T-cell (primary cell): ENCODE data around the gene NYAP2. TPM values are rescaled to one million over a fixed set of nuclear protein-coding genes. Genes with fewer than 3 reads are reported as not detected.

ENCODE experiments used
- ATAC-seq, 4 experiments: fragments of 200-7000 bp in 3 of 4; fragments of 150-1000 bp in 1 of 4; cut with Tn5 transposase; replicated peaks in 1 of 4; 1 replicate in 3 of 4; 2 replicates in 1 of 4; pipeline ENCODE4 v1.10.0; 2021; ENCODE audit warnings: moderate library complexity in 3 of 4, mild to moderate bottlenecking in 2 of 4, moderate number of reproducible peaks in 1 of 4
- CTCF ChIA-PET, 2 donors: fragments of 300-600 bp; sonication (Branson Sonifier 250); formaldehyde crosslinking; loops; one replicate each; lab custom pipeline; 2022; ENCODE audit warnings: antibody characterized with exemption in 2 of 2; lab: Charles Lee
- POLR2A ChIA-PET, 2 donors: fragments of 300-600 bp; sonication (Branson Sonifier 250); formaldehyde crosslinking; loops; one replicate each; lab custom pipeline; 2022; ENCODE audit warnings: antibody characterized with exemption in 2 of 2; lab: Charles Lee
- DNase-seq, 35 experiments: peaks; one replicate each; pipeline versions ENCODE4 v3.0.0 to v3.0.0-alpha.2; 2013 to 2023
- H3K27ac ChIP-seq: one replicate; pipeline ENCODE4 v1.5.1; 2013; ENCODE audit warnings: low read length
- H3K27me3 ChIP-seq, 2 experiments: replicated peaks in 1 of 2; 1 replicate in 1 of 2; 2 replicates in 1 of 2; pipeline versions ENCODE4 v1.6.1 to v1.7.0; 2013; ENCODE audit warnings: low read length in 1 of 2, mixed read lengths in 1 of 2; ENCODE audit not compliant: control insufficient read depth in 2 of 2, insufficient read depth in 2 of 2; ENCODE audit errors: extremely low read depth in 1 of 2
- H3K36me3 ChIP-seq, 2 donors: 1 replicate in 1 of 2; 2 replicates in 1 of 2; pipeline versions ENCODE4 v1.6.1 to v1.7.0; 2013; ENCODE audit warnings: low read length in 1 of 2; ENCODE audit not compliant: control insufficient read depth in 2 of 2, insufficient read depth in 1 of 2; ENCODE audit errors: extremely low read depth in 1 of 2
- H3K4me1 ChIP-seq, 2 experiments: 1 replicate in 1 of 2; 2 replicates in 1 of 2; pipeline versions ENCODE4 v1.6.1 to v1.7.0; 2013; ENCODE audit warnings: low read length in 2 of 2, mixed read lengths in 1 of 2; ENCODE audit not compliant: insufficient read depth in 2 of 2, control insufficient read depth in 1 of 2; ENCODE audit errors: extremely low read depth in 1 of 2
- H3K4me3 ChIP-seq, 2 donors: 1 replicate in 1 of 2; 2 replicates in 1 of 2; pipeline versions ENCODE4 v1.5.1 to v1.7.0; 2013; ENCODE audit warnings: mild to moderate bottlenecking in 2 of 2, low read length in 1 of 2, moderate library complexity in 1 of 2; ENCODE audit not compliant: control insufficient read depth in 1 of 2; ENCODE audit errors: extremely low read depth in 1 of 2
- H3K9me3 ChIP-seq: 2 replicates; pipeline ENCODE4 v1.7.0; 2013
- H3K27ac Mint-ChIP-seq, 2 donors: one replicate each; pipeline ENCODE4 v1.8.0; 2020 to 2021; ENCODE audit warnings: mild to moderate bottlenecking in 2 of 2, mixed read lengths in 2 of 2
- H3K27me3 Mint-ChIP-seq, 2 donors: one replicate each; pipeline ENCODE4 v1.8.0; 2021 to 2022; ENCODE audit warnings: mixed read lengths in 2 of 2
- H3K36me3 Mint-ChIP-seq: one replicate; pipeline ENCODE4 v1.8.0; 2021; ENCODE audit warnings: mixed read lengths
- H3K4me1 Mint-ChIP-seq, 3 donors: one replicate each; pipeline ENCODE4 v1.8.0; 2020 to 2022; ENCODE audit warnings: mixed read lengths in 3 of 3, mild to moderate bottlenecking in 1 of 3
- H3K4me3 Mint-ChIP-seq, 3 donors: one replicate each; pipeline ENCODE4 v1.8.0; 2020 to 2022; ENCODE audit warnings: mild to moderate bottlenecking in 3 of 3, mixed read lengths in 3 of 3, moderate library complexity in 3 of 3
- H3K9me3 Mint-ChIP-seq, 3 donors: one replicate each; pipeline ENCODE4 v1.8.0; 2020 to 2022; ENCODE audit warnings: mixed read lengths in 3 of 3
- WGBS: methylation state at CpG from one replicate; pipeline ENCODE4 v1.1.5; 2013; ENCODE audit warnings: missing lambda C conversion rate; ENCODE audit not compliant: insufficient coverage; 5-methylcytosine and 5-hydroxymethylcytosine counted together
- total RNA-seq, 35 experiments: library from RNA in 6 of 35; stranded (reverse) in 6 of 35; fragments of 120-200 nt in 1 of 35; gene quantifications; one replicate each; pipeline versions ENCODE4 v1.2.1 to v1.2.4 and lab custom pipeline; 2013 to 2026

NYAP2 gene
- total RNA-seq, 5 donors from 2014 or later (not counting 1 experiment from before 2014, with no cell fraction given) = 0.06 to 0.15 TPM; not detected in 3

GRCh38 chr2:225650041-225650440 lies 250.5 kb downstream of the NYAP2 start:
- Histone ChIP-seq H3K27me3 (no peaks in the 10 kb centered on the region), H3K9me3 (no peaks in the 10 kb centered on the region), H3K36me3 (no peaks in the 10 kb centered on the region), H3K4me3 (no peak overlapping the region), H3K27ac (no peak overlapping the region), H3K4me1 (no peaks in the 10 kb centered on the region)
- 90% methylated on average over 3 of the region's 8 CpGs for WGBS
- Mint-ChIP-seq H3K27ac (no peak overlapping the region), H3K9me3 (peaks cover 0 to 4% (median 0%) of the 10 kb centered on the region in 3 donors), H3K36me3 (no peaks in the 10 kb centered on the region), H3K27me3 (peaks cover 4 to 12% of the 10 kb centered on the region in 2 donors), H3K4me3 (no peak overlapping the region), H3K4me1 (no peaks in the 10 kb centered on the region)
- DNase-seq = no peak
- CTCF ChIA-PET = no interaction called here
- ATAC-seq = no peak
- POLR2A ChIA-PET = no interaction called here

- Mint-ChIP-seq H3K27me3 (peaks cover 22 to 25% of the 10 kb centered on the region in 2 donors), H3K9me3 (no peaks in the 10 kb centered on the region), H3K4me3 (no peak overlapping the region), H3K36me3 (no peaks in the 10 kb centered on the region), H3K27ac (no peak overlapping the region), H3K4me1 (no peaks in the 10 kb centered on the region)
- WGBS = 16% methylated on average over 5 of the region's 11 CpGs
- Histone ChIP-seq H3K4me1 (no peaks in the 10 kb centered on the region), H3K4me3 (no peak overlapping the region), H3K27me3 (peaks cover 0 to 2% of the 10 kb centered on the region in 2 experiments), H3K36me3 (no peaks in the 10 kb centered on the region), H3K9me3 (no peaks in the 10 kb centered on the region), H3K27ac (no peak overlapping the region)
- POLR2A ChIA-PET = interaction anchor here in 1 of 2 donors (0.6 kb wide), 1 partner anchor 862 kb away, joined by 10 read pairs; no protein-coding TSS in a partner anchor
- peak; percentile 15 to 82 (median 59) for DNase-seq
- peak; percentile 50 to 74 (median 62) for ATAC-seq
- CTCF ChIA-PET = interaction anchor here (0.6 to 1.9 kb wide), 21 partner anchors 9 to 1308 kb away, joined by 3 to 8 read pairs (median 4); no protein-coding TSS in a partner anchor
Measured at GRCh38 chr2:225660262-225661131, 261.0 kb downstream of the NYAP2 start.

- Mint-ChIP-seq H3K4me1 (no peaks in the 10 kb centered on the region), H3K36me3 (no peaks in the 10 kb centered on the region), H3K9me3 (no peaks in the 10 kb centered on the region), H3K27me3 (peaks cover 20 to 26% of the 10 kb centered on the region in 2 donors), H3K4me3 (no peak overlapping the region), H3K27ac (no peak overlapping the region)
- H3K4me3 ChIP-seq = no peak overlapping the region
- no peaks in the 10 kb centered on the region for H3K4me1 ChIP-seq
- POLR2A ChIA-PET = interaction anchor here in 1 of 2 donors (0.6 kb wide), 1 partner anchor 9 kb away, joined by 4 read pairs; no protein-coding TSS in a partner anchor
- peaks cover 0 to 2% of the 10 kb centered on the region in 2 experiments for H3K27me3 ChIP-seq
- no peaks in the 10 kb centered on the region for H3K9me3 ChIP-seq
- CTCF ChIA-PET = interaction anchor here (0.6 to 1.4 kb wide), 4 partner anchors 11 to 1324 kb away, joined by 3 to 5 read pairs (median 4); no protein-coding TSS in a partner anchor
- no peaks in the 10 kb centered on the region for H3K36me3 ChIP-seq
- ATAC-seq = no peak
- WGBS = 100% methylated on average over 1 of the region's 4 CpGs
- H3K27ac ChIP-seq = no peak overlapping the region
- no peak for DNase-seq
Measured at GRCh38 chr2:225662101-225662500, 262.6 kb downstream of the NYAP2 start.

GRCh38 chr2:225667445-225667844 lies 267.9 kb downstream of the NYAP2 start:
- Histone ChIP-seq H3K27ac (no peak overlapping the region), H3K36me3 (no peaks in the 10 kb centered on the region), H3K4me1 (no peaks in the 10 kb centered on the region), H3K9me3 (no peaks in the 10 kb centered on the region), H3K4me3 (no peak overlapping the region), H3K27me3 (no peaks in the 10 kb centered on the region)
- CTCF ChIA-PET = interaction anchor here in 1 of 2 donors (1.1 to 1.7 kb wide), 2 partner anchors 1135 to 1571 kb away, joined by 4 to 9 read pairs; no protein-coding TSS in a partner anchor
- no peak for ATAC-seq
- Mint-ChIP-seq H3K27me3 (peaks cover 13 to 22% of the 10 kb centered on the region in 2 donors), H3K36me3 (no peaks in the 10 kb centered on the region), H3K9me3 (no peaks in the 10 kb centered on the region), H3K27ac (no peak overlapping the region), H3K4me1 (no peaks in the 10 kb centered on the region), H3K4me3 (no peak overlapping the region)
- POLR2A ChIA-PET = no interaction called here
- DNase-seq = no peak
- no CpG with 5 or more reads among the region's 2 CpGs for WGBS

- Histone ChIP-seq H3K4me1 (no peaks in the 10 kb centered on the region), H3K4me3 (no peak overlapping the region), H3K9me3 (no peaks in the 10 kb centered on the region), H3K27ac (no peak overlapping the region), H3K36me3 (no peaks in the 10 kb centered on the region), H3K27me3 (no peaks in the 10 kb centered on the region)
- CTCF ChIA-PET = interaction anchor here (0.5 to 1.6 kb wide), 6 partner anchors 9 to 1352 kb away, joined by 3 to 13 read pairs (median 4); no protein-coding TSS in a partner anchor
- H3K4me1 Mint-ChIP-seq = no peaks in the 10 kb centered on the region
- H3K9me3 Mint-ChIP-seq = no peaks in the 10 kb centered on the region
- DNase-seq (peak in 8 of 35 experiments; percentile 2 to 67 (median 7)), ATAC-seq (peak in 3 of 4 experiments; percentile 62 to 70 (median 68))
- WGBS = no CpG with 5 or more reads among the region's 2 CpGs
- H3K27me3 Mint-ChIP-seq = peaks cover 7 to 14% of the 10 kb centered on the region in 2 donors
- no peak overlapping the region for H3K4me3 Mint-ChIP-seq
- POLR2A ChIA-PET = interaction anchor here in 1 of 2 donors (0.6 kb wide), 1 partner anchor 1779 kb away, joined by 9 read pairs; no protein-coding TSS in a partner anchor
- no peaks in the 10 kb centered on the region for H3K36me3 Mint-ChIP-seq
- no peak overlapping the region for H3K27ac Mint-ChIP-seq
Measured at GRCh38 chr2:225668606-225669266, 269.2 kb downstream of the NYAP2 start.
